ENCODE data around the gene MMP23B.

GRCh38 chr1:1596493-1597274 lies 35.3 kb upstream of the MMP23B start:
- no peak for TF ChIP-seq EZH2phosphoT487 (IDR thresholded peaks at IDR 0.05)
- TF ChIP-seq CTCF (IDR thresholded peaks at IDR 0.05): no peak
